ENCODE measurements around the gene LIME1.

DNA sequence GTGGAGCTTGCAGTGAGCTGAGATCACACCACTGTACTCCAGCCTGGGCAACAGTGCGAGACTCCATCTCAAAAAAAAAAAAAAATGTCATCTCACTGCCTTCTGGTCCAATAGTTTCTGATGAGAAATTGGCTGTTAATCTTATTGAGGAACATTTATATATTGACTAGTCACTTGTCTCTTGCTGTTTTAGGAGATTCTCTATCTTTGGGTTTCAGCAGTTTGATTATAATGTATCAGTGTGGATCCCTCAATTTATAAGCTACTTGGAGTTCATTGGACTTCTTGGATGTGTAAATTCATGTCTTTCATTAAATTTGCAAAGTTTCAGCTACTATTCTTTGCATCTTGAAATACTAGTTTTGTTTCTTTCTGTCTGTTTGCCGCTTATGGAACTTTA lies 17.5 kb upstream of the LIME1 start:
- TF ChIP-seq, protein P1, sequence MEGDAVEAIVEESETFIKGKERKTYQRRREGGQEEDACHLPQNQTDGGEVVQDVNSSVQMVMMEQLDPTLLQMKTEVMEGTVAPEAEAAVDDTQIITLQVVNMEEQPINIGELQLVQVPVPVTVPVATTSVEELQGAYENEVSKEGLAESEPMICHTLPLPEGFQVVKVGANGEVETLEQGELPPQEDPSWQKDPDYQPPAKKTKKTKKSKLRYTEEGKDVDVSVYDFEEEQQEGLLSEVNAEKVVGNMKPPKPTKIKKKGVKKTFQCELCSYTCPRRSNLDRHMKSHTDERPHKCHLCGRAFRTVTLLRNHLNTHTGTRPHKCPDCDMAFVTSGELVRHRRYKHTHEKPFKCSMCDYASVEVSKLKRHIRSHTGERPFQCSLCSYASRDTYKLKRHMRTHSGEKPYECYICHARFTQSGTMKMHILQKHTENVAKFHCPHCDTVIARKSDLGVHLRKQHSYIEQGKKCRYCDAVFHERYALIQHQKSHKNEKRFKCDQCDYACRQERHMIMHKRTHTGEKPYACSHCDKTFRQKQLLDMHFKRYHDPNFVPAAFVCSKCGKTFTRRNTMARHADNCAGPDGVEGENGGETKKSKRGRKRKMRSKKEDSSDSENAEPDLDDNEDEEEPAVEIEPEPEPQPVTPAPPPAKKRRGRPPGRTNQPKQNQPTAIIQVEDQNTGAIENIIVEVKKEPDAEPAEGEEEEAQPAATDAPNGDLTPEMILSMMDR (IDR thresholded peaks at IDR 0.05), result no peak
- no peak for TF ChIP-seq POLR2A (IDR thresholded peaks at IDR 0.05)
